Measurements from ENCODE around the gene RAB27B. TPM values are rescaled to one million over a fixed set of nuclear protein-coding genes. Genes with fewer than 3 reads are reported as not detected.
"Not testable (repeated sequence)": the region's sequence is repeated elsewhere in the genome, so short reads cannot be mapped to it uniquely, and the experiment has no call there.

The RAB27B gene
- total RNA-seq, 1 experiment from 2014 or later, result 9.9 TPM

- Histone ChIP-seq H3K36me3 (ENCODE audit: low read depth) (no peaks in the 10 kb centered on the region), H4K20me1 (ENCODE audit: insufficient read depth) (no peaks in the 10 kb centered on the region), H2AFZ (no peak overlapping the region), H3K79me2 (ENCODE audit: low read depth) (no peaks in the 10 kb centered on the region), H3K9me3 (ENCODE audit: insufficient read depth, low read depth) (0 out of 2 replicates have a peak, but pooled peaks cover 3% of the 10 kb centered on the region), H3K4me3 (no peak overlapping the region), H3K4me1 (replicated peaks; ENCODE audit: insufficient read depth) (no peaks in the 10 kb centered on the region), H3K27me3 (ENCODE audit: insufficient read depth, low read depth) (no peaks in the 10 kb centered on the region), H3F3A (ENCODE audit: insufficient read depth, low read depth) (no peaks in the 10 kb centered on the region), H3K27ac (peak overlapping the region; percentile 40; the same call in 1 of the 2 replicates), H3K9me2 (ENCODE audit: insufficient read depth) (no peaks in the 10 kb centered on the region; the same call in 1 of the 2 replicates), H3K4me2 (no peak overlapping the region)
- BruUV-seq (replicated peaks), result no TSS peak
- peak in 1 of 2 experiments; percentile 50 for DNase-seq
- intact Hi-C loops (cut with micrococcal nuclease; ENCODE audit: unreplicated experiment), result no loop called here
- TF ChIP-seq CTCF (conservative IDR thresholded peaks at IDR 0.05) (no peak), EZH2 (IDR thresholded peaks at IDR 0.05; ENCODE audit: low read depth) (no peak)
- CTCF ChIA-PET, result no interaction called here
- POLR2A ChIA-PET (ENCODE audit: unreplicated experiment), result interaction anchor here (0.5 kb wide), 1 partner anchor 229 kb away, joined by 3 read pairs; no protein-coding TSS in a partner anchor
Measured at GRCh38 chr18:54805571-54806334, 22.5 kb upstream of the RAB27B start.

GRCh38 chr18:54806526-54806925, 21.8 kb upstream of the RAB27B start:
- ChIA-PET POLR2A (ENCODE audit: unreplicated experiment) (no interaction called here), CTCF (no interaction called here)
- BruUV-seq (replicated peaks), result no TSS peak
- Histone ChIP-seq H3K9me3 (ENCODE audit: insufficient read depth, low read depth) (0 out of 2 replicates have a peak, but pooled peaks cover 3% of the 10 kb centered on the region), H3K27me3 (ENCODE audit: insufficient read depth, low read depth) (no peaks in the 10 kb centered on the region), H3K4me1 (replicated peaks; ENCODE audit: insufficient read depth) (no peaks in the 10 kb centered on the region), H3K36me3 (ENCODE audit: low read depth) (no peaks in the 10 kb centered on the region), H4K20me1 (ENCODE audit: insufficient read depth) (no peaks in the 10 kb centered on the region), H3K79me2 (ENCODE audit: low read depth) (no peaks in the 10 kb centered on the region), H3K27ac (no peak overlapping the region), H3F3A (ENCODE audit: insufficient read depth, low read depth) (no peaks in the 10 kb centered on the region), H2AFZ (no peak overlapping the region), H3K4me2 (no peak overlapping the region), H3K4me3 (no peak overlapping the region), H3K9me2 (ENCODE audit: insufficient read depth) (no peaks in the 10 kb centered on the region)
- TF ChIP-seq CTCF (conservative IDR thresholded peaks at IDR 0.05), result no peak
- no peak for TF ChIP-seq EZH2 (IDR thresholded peaks at IDR 0.05; ENCODE audit: low read depth)
- intact Hi-C loops (cut with micrococcal nuclease; ENCODE audit: unreplicated experiment), result no loop called here
- DNase-seq, result no peak

- no TSS peak for BruUV-seq (replicated peaks)
- TF ChIP-seq CTCF (conservative IDR thresholded peaks at IDR 0.05) (no peak), EZH2 (IDR thresholded peaks at IDR 0.05; ENCODE audit: low read depth) (no peak)
- Histone ChIP-seq H2AFZ (no peak overlapping the region), H3K4me1 (replicated peaks; ENCODE audit: insufficient read depth) (no peaks in the 10 kb centered on the region), H3K9me3 (ENCODE audit: insufficient read depth, low read depth) (0 out of 2 replicates have a peak, but pooled peaks cover 3% of the 10 kb centered on the region), H3K27ac (no peak overlapping the region), H3F3A (ENCODE audit: insufficient read depth, low read depth) (no peaks in the 10 kb centered on the region), H3K9me2 (ENCODE audit: insufficient read depth) (no peaks in the 10 kb centered on the region), H3K4me2 (no peak overlapping the region), H3K79me2 (ENCODE audit: low read depth) (no peaks in the 10 kb centered on the region), H3K27me3 (ENCODE audit: insufficient read depth, low read depth) (no peaks in the 10 kb centered on the region), H4K20me1 (ENCODE audit: insufficient read depth) (no peaks in the 10 kb centered on the region), H3K4me3 (no peak overlapping the region), H3K36me3 (ENCODE audit: low read depth) (no peaks in the 10 kb centered on the region)
- no peak for DNase-seq
- ChIA-PET POLR2A (ENCODE audit: unreplicated experiment) (no interaction called here), CTCF (no interaction called here)
- intact Hi-C loops (cut with micrococcal nuclease; ENCODE audit: unreplicated experiment), result no loop called here
Measured at GRCh38 chr18:54807303-54807702, 21.0 kb upstream of the RAB27B start.

GRCh38 chr18:54810662-54811061, 17.6 kb upstream of the RAB27B start:
- H4K20me1 ChIP-seq (ENCODE audit: insufficient read depth); CTCF ChIA-PET; H3K4me1 ChIP-seq (replicated peaks; ENCODE audit: insufficient read depth); intact Hi-C loops (cut with micrococcal nuclease; ENCODE audit: unreplicated experiment); H2AFZ ChIP-seq; BruUV-seq (replicated peaks); H3K9me3 ChIP-seq (ENCODE audit: insufficient read depth, low read depth); H3F3A ChIP-seq (ENCODE audit: insufficient read depth, low read depth); POLR2A ChIA-PET (ENCODE audit: unreplicated experiment); H3K4me3 ChIP-seq; H3K79me2 ChIP-seq (ENCODE audit: low read depth); H3K9me2 ChIP-seq (ENCODE audit: insufficient read depth); DNase-seq; H3K27ac ChIP-seq; H3K36me3 ChIP-seq (ENCODE audit: low read depth); H3K27me3 ChIP-seq (ENCODE audit: insufficient read depth, low read depth); H3K4me2 ChIP-seq: not testable (repeated sequence)

Measured in PC-9 (cell line).